ENCODE measurements around the gene TRAPPC10. TPM values are rescaled to one million over a fixed set of nuclear protein-coding genes. Genes with fewer than 3 reads are reported as not detected.

Gene TRAPPC10
- total and polyA plus RNA-seq, 10 of the 15 experiments (the other 5 are each of a cell fraction or from before 2014, with no cell fraction given): 1.1 to 39.6 (median 28.2) TPM

GRCh38 chr21:44079446-44079845 lies 67.3 kb downstream of the TRAPPC10 start:
- H3K27ac ChIP-seq (ENCODE audit: control insufficient read depth, insufficient read depth): no peak overlapping the region
- RAD21 ChIA-PET (ENCODE audit: unreplicated experiment): no interaction called here

DNA sequence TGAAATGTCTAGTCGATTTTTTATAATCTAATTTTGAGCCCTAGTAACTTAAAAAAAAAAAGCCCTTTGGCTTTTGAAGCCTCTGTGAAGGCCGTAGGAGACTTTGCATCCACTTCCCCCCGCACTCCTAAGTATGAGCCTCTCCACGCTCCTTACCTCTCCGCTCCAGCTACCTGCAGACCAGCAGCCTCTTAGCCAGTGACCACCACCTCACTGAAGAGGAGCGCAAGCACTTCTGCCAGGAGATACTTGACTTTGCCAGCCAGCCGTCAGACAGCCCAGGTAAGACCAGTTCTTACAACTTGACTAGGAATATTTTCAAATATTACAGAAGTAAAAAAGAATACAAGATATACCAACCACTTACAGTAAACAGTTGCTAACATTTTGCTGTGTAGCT lies 67.7 kb downstream of the TRAPPC10 start:
- Histone ChIP-seq H3K4me3 (no peak overlapping the region), H3K4me1 (ENCODE audit: control insufficient read depth, insufficient read depth, low read length) (no peaks in the 10 kb centered on the region), H3K9me3 (replicated peaks; ENCODE audit: control insufficient read depth, insufficient read depth, low read length) (no peaks in the 10 kb centered on the region), H3K9ac (ENCODE audit: control insufficient read depth, insufficient read depth, low read length) (no peak overlapping the region), H3K27me3 (replicated peaks in 1 of 2; ENCODE audit: control insufficient read depth in 2 of 2, insufficient read depth in 2 of 2, low read length in 1 of 2) (no peaks in the 10 kb centered on the region), H2AFZ (ENCODE audit: control insufficient read depth, low read depth, low read length) (no peak overlapping the region), H3K79me2 (ENCODE audit: control insufficient read depth, insufficient read depth, low read length) (no peaks in the 10 kb centered on the region), H3K4me2 (ENCODE audit: control insufficient read depth, insufficient read depth) (no peak overlapping the region), H3K36me3 (ENCODE audit: control insufficient read depth in 2 of 2, insufficient read depth in 2 of 2, low read length in 1 of 2) (peaks cover 30 to 66% of the 10 kb centered on the region in 2 experiments), H3K27ac (ENCODE audit: control insufficient read depth, insufficient read depth) (no peak overlapping the region), H4K20me1 (ENCODE audit: control insufficient read depth, insufficient read depth) (no peaks in the 10 kb centered on the region)
- no TSS peak for BruUV-seq (replicated peaks)
- SMC1A ChIA-PET (ENCODE audit: uncharacterized antibody, unreplicated experiment): no interaction called here
- intact Hi-C loops (cut with micrococcal nuclease; ENCODE audit: unreplicated experiment): no loop called here
- no peak for DNase-seq (ENCODE audit: low read depth, low spot score)
- in situ Hi-C loops (cut with MboI): no loop called here
- CTCF ChIA-PET: no interaction called here
- WGBS (ENCODE audit: insufficient coverage, insufficient replicate concordance, low lambda C conversion rate, missing lambda C conversion rate): 84% methylated on average over 7 of the region's 7 CpGs
- ATAC-seq: no peak
- FAIRE-seq: no peak
- RAD21 ChIA-PET (ENCODE audit: unreplicated experiment): no interaction called here
- POLR2A ChIA-PET: interaction anchor here (0.6 kb wide), 1 partner anchor 25 kb away, joined by 5 read pairs; no protein-coding TSS in a partner anchor
- TF ChIP-seq ZSCAN29 (IDR thresholded peaks at IDR 0.05) (no peak), NR2C2 (IDR thresholded peaks at IDR 0.05; ENCODE audit: borderline replicate concordance, control insufficient read depth, insufficient read length, low read depth) (no peak), POU2F2 (IDR thresholded peaks at IDR 0.05; ENCODE audit: borderline replicate concordance, low read depth, low read length) (no peak), NFYB (IDR thresholded peaks at IDR 0.05; ENCODE audit: insufficient read depth, low read depth, low read length) (no peak), CUX1 (IDR thresholded peaks at IDR 0.05; ENCODE audit: insufficient replicate concordance, low read depth, low read length) (no peak), KAT2A (conservative IDR thresholded peaks at IDR 0.05; ENCODE audit: control insufficient read depth, low read depth, low read length) (no peak), JUND (IDR thresholded peaks at IDR 0.05; ENCODE audit: low read depth, low read length) (no peak)
- TF ChIP-seq, protein P1, sequence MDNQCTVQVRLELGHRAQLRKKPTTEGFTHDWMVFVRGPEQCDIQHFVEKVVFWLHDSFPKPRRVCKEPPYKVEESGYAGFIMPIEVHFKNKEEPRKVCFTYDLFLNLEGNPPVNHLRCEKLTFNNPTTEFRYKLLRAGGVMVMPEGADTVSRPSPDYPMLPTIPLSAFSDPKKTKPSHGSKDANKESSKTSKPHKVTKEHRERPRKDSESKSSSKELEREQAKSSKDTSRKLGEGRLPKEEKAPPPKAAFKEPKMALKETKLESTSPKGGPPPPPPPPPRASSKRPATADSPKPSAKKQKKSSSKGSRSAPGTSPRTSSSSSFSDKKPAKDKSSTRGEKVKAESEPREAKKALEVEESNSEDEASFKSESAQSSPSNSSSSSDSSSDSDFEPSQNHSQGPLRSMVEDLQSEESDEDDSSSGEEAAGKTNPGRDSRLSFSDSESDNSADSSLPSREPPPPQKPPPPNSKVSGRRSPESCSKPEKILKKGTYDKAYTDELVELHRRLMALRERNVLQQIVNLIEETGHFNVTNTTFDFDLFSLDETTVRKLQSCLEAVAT (IDR thresholded peaks at IDR 0.05): no peak

More at GRCh38 chr21:44079446-44079845, 67.3 kb downstream of the TRAPPC10 start:
- TF ChIP-seq POLR2A (IDR thresholded peaks at IDR 0.05; ENCODE audit: low read depth, low read length): no peak
- TF ChIP-seq POLR2AphosphoS2 (IDR thresholded peaks at IDR 0.05; ENCODE audit: low read depth, low read length): no peak
- TF ChIP-seq RB1 (IDR thresholded peaks at IDR 0.05; ENCODE audit: borderline replicate concordance): no peak
- TF ChIP-seq FOS (IDR thresholded peaks at IDR 0.05; ENCODE audit: borderline replicate concordance, extremely low read depth, insufficient read length): no peak
- TF ChIP-seq, protein P2, sequence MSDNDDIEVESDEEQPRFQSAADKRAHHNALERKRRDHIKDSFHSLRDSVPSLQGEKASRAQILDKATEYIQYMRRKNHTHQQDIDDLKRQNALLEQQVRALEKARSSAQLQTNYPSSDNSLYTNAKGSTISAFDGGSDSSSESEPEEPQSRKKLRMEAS (IDR thresholded peaks at IDR 0.05; ENCODE audit: low read depth, low read length): no peak
- TF ChIP-seq CBFB (IDR thresholded peaks at IDR 0.05; ENCODE audit: low read depth): no peak
- ATAC-seq (no peak), FAIRE-seq (no peak), DNase-seq (ENCODE audit: low read depth, low spot score) (no peak)
- Histone ChIP-seq H3K36me3 (ENCODE audit: control insufficient read depth in 2 of 2, insufficient read depth in 2 of 2, low read length in 1 of 2) (peaks cover 30 to 67% of the 10 kb centered on the region in 2 experiments), H3K4me3 (no peak overlapping the region), H2AFZ (ENCODE audit: control insufficient read depth, low read depth, low read length) (no peak overlapping the region), H3K4me2 (ENCODE audit: control insufficient read depth, insufficient read depth) (no peak overlapping the region), H3K9me3 (replicated peaks; ENCODE audit: control insufficient read depth, insufficient read depth, low read length) (no peaks in the 10 kb centered on the region), H4K20me1 (ENCODE audit: control insufficient read depth, insufficient read depth) (no peaks in the 10 kb centered on the region), H3K79me2 (ENCODE audit: control insufficient read depth, insufficient read depth, low read length) (no peaks in the 10 kb centered on the region), H3K27me3 (replicated peaks in 1 of 2; ENCODE audit: control insufficient read depth in 2 of 2, insufficient read depth in 2 of 2, low read length in 1 of 2) (no peaks in the 10 kb centered on the region), H3K9ac (ENCODE audit: control insufficient read depth, insufficient read depth, low read length) (no peak overlapping the region), H3K4me1 (ENCODE audit: control insufficient read depth, insufficient read depth, low read length) (no peaks in the 10 kb centered on the region)
- ChIA-PET SMC1A (ENCODE audit: uncharacterized antibody, unreplicated experiment) (no interaction called here), CTCF (no interaction called here), POLR2A (interaction anchor here (0.6 kb wide), 1 partner anchor 24 kb away, joined by 5 read pairs; no protein-coding TSS in a partner anchor)
- WGBS (ENCODE audit: insufficient coverage, insufficient replicate concordance, low lambda C conversion rate, missing lambda C conversion rate): 100% methylated on average over 3 of the region's 3 CpGs
- intact Hi-C loops (cut with micrococcal nuclease; ENCODE audit: unreplicated experiment) (no loop called here), in situ Hi-C loops (cut with MboI) (no loop called here)
- no TSS peak for BruUV-seq (replicated peaks)

Data from GM12878 (cell line).